Adrenal gland (tissue), 12 donors: ENCODE data around the gene LMO7. TPM values are rescaled to one million over a fixed set of nuclear protein-coding genes. Genes with fewer than 3 reads are reported as not detected.

Source experiments
- DNase-seq, 7 donors: peaks; one replicate each; pipeline ENCODE4 v3.0.0-alpha.2; 2019 to 2020
- H3K27ac ChIP-seq, 5 donors: fragments of 200-600 bp; sonication (generic) in 4 of 5; 1 replicate in 3 of 5; 2 replicates in 2 of 5; pipeline versions ENCODE4 v1.5.1 to v1.8.0; 2016 to 2020; ENCODE audit warnings: mild to moderate bottlenecking in 1 of 5
- H3K27me3 ChIP-seq: fragments of 200-600 bp; 2 replicates; pipeline ENCODE4 v1.8.0; 2021
- H3K36me3 ChIP-seq, 2 donors: fragments of 200-600 bp; replicated peaks in 1 of 2; 1 replicate in 1 of 2; 2 replicates in 1 of 2; pipeline versions ENCODE4 v1.5.1 to v1.8.0; 2018 to 2022
- H3K4me1 ChIP-seq, 2 donors: fragments of 200-600 bp; replicated peaks in 1 of 2; 1 replicate in 1 of 2; 2 replicates in 1 of 2; pipeline versions ENCODE4 v1.5.1 to v1.8.0; 2018 to 2021
- H3K4me3 ChIP-seq, 4 donors: fragments of 200-600 bp; sonication (generic) in 3 of 4; one replicate each; pipeline ENCODE4 v1.5.1; 2016 to 2018
- H3K9me3 ChIP-seq, 3 donors: fragments of 200-600 bp; sonication (generic) in 1 of 3; replicated peaks in 1 of 3; 1 replicate in 2 of 3; 2 replicates in 1 of 3; pipeline versions ENCODE4 v1.5.1 to v1.8.0; 2016 to 2021
- POLR2A ChIP-seq, 2 donors: fragments of 450-650 bp; IDR thresholded peaks; one replicate each; pipeline ENCODE4 v1.6.1; 2017; ENCODE audit warnings: antibody characterized with exemption in 2 of 2, mild to moderate bottlenecking in 2 of 2, moderate library complexity in 1 of 2
- WGBS, 4 donors: extraction: QIAGEN DNeasy Blood & Tissue Kit in 2 of 4; methylation state at CpG; one replicate each; pipeline versions ENCODE4 v1.1.5 to v1.1.7; 2013 to 2017; 5-methylcytosine and 5-hydroxymethylcytosine counted together
- intact Hi-C, 2 donors: fragments of 100-400 bp; cut with DNase I; formaldehyde crosslinking; loops; one replicate each; pipeline versions ENCODE4 v1.14.1 to v1.15.0; 2022 to 2023
- polyA plus RNA-seq, 3 donors: library from polyadenylated mRNA; stranded (reverse); fragments of 200-250 nt in 2 of 3; fragments of 350-450 nt in 1 of 3; fragmentation: Illumina TruSeq in 1 of 3; extraction: RNeasy Lipid Tissue Mini Kit (QIAGEN cat#74804) in 1 of 3; gene quantifications; one replicate each; pipeline ENCODE4 v1.2.3, GENCODE V29; 2013 to 2014
- total RNA-seq, 9 donors: library from RNA; depleted of rRNA in 4 of 9; stranded (reverse); fragments of >200 nt in 4 of 9; fragments of 120-200 nt in 1 of 9; fragmentation: NEBNext Ultra II Directional in 1 of 9; extraction: Animal tissue kit (Norgen Biotek cat#: 25700) in 1 of 9; gene quantifications; one replicate each; pipeline versions ENCODE4 v1.1.0 to v1.2.4, GENCODE V29; 2013 to 2023
- TF ChIP-seq, protein P1 (sequence below), 6 experiments: fragments of 450-650 bp in 4 of 6; fragments of 200-600 bp in 2 of 6; sonication (generic) in 1 of 6; IDR thresholded peaks; 1 replicate in 5 of 6; 2 replicates in 1 of 6; pipeline versions ENCODE4 v1.5.1 to v1.8.0; 2016 to 2021; ENCODE audit warnings: antibody characterized with exemption in 6 of 6, mild to moderate bottlenecking in 2 of 6, moderate library complexity in 1 of 6
- donor health status: healthy with polysubstance abuse.
- donor health status: Bipolar disorder and iron deficiency.
- donor health status: DM: yes; HTN: yes; CAD: no.
- donor health status: DM: no; HTN: no; CAD: no.
- donor health status: DM: no; HTN: no; CAD: no.
- donor health status: DM: yes; HTN: yes; CAD: no.

LMO7 gene
- total and polyA plus RNA-seq, 12 donors: 7.4 to 39.7 (median 11.4) TPM

DNA sequence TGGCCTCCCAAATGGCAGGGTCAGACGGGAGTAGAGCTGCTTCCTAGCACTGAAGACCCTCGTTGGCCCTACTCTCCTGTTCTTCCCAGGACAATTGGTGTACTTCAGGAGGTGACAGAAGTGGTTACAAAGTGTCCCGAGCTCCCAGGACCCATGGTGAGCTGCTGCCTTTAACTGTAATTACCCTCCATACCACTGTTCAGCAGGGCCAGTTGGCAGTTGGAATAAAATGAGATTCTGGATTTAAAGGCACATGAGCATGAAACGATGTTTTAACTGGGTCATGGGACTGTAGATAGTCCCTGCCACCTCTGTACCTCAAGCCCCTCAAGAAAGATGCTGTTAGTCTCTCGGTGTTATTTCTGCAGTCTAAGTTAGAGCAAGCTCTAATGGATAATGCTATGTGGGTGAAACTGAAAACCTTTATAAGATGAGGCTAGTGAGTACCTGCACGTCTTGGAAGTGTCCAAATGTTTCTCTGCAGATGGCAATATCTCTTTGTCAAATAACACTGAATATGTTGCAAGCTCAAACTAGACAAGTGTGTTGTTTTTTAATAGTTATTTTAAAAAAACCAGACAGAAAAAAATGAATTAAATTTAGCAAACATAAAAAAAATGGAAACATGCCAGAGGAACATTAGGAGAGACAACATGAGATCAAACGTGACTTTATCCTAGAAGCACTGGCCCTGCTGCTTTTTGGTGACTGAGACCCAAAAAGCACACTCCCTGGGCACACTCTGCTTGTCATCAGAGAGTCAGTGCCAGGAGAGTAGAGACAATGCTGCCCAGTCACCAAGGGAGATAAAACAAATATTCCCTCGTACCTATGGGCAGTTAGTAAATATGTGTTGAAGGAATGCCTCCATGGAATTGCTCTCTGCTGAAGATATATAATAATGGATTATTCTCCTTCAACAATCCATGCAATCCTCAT, 266.3 kb downstream of the LMO7 start:
- H3K27me3 ChIP-seq: peaks cover 3% of the 10 kb centered on the region
- H3K9me3 ChIP-seq: no peaks in the 10 kb centered on the region
- no peak for DNase-seq
- H3K4me1 ChIP-seq: no peaks in the 10 kb centered on the region
- intact Hi-C loops: no loop called here
- H3K4me3 ChIP-seq: no peak overlapping the region
- 61 to 71% (median 63%) methylated on average over 7 to 8 of the region's 8 CpGs for WGBS, 4 donors
- TF ChIP-seq POLR2A (IDR thresholded peaks at IDR 0.05): no peak
- no peak overlapping the region for H3K27ac ChIP-seq
- no peaks in the 10 kb centered on the region for H3K36me3 ChIP-seq

DNA sequence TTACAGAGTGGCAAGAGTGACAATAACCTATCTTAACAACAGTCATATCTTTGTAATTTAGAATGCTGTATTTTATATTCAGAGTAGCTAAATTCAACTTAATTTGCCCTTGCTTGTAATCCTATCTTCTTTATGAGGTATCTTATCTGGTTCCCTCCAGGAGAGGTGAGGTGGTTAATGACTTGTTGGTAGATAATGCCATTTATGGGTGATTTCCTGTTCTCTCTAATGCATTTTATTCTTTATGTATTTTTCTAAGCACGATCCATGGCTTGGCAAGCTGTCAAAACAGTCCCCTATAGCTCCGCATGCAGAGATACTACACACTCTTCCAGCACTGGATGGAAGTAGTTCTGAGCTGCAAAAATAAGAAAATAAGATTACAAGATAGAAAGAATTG, 267.9 kb downstream of the LMO7 start:
- no peaks in the 10 kb centered on the region for H3K4me1 ChIP-seq
- peaks cover 3% of the 10 kb centered on the region for H3K27me3 ChIP-seq
- intact Hi-C loops: no loop called here
- no peak overlapping the region for H3K4me3 ChIP-seq
- WGBS, 4 donors: 52 to 53% (median 52%) methylated on average over 2 of the region's 2 CpGs
- TF ChIP-seq, protein P1, sequence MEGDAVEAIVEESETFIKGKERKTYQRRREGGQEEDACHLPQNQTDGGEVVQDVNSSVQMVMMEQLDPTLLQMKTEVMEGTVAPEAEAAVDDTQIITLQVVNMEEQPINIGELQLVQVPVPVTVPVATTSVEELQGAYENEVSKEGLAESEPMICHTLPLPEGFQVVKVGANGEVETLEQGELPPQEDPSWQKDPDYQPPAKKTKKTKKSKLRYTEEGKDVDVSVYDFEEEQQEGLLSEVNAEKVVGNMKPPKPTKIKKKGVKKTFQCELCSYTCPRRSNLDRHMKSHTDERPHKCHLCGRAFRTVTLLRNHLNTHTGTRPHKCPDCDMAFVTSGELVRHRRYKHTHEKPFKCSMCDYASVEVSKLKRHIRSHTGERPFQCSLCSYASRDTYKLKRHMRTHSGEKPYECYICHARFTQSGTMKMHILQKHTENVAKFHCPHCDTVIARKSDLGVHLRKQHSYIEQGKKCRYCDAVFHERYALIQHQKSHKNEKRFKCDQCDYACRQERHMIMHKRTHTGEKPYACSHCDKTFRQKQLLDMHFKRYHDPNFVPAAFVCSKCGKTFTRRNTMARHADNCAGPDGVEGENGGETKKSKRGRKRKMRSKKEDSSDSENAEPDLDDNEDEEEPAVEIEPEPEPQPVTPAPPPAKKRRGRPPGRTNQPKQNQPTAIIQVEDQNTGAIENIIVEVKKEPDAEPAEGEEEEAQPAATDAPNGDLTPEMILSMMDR (IDR thresholded peaks at IDR 0.05): no peak
- no peak for TF ChIP-seq POLR2A (IDR thresholded peaks at IDR 0.05)
- H3K27ac ChIP-seq: no peak overlapping the region
- no peaks in the 10 kb centered on the region for H3K9me3 ChIP-seq
- DNase-seq: no peak
- no peaks in the 10 kb centered on the region for H3K36me3 ChIP-seq

DNA sequence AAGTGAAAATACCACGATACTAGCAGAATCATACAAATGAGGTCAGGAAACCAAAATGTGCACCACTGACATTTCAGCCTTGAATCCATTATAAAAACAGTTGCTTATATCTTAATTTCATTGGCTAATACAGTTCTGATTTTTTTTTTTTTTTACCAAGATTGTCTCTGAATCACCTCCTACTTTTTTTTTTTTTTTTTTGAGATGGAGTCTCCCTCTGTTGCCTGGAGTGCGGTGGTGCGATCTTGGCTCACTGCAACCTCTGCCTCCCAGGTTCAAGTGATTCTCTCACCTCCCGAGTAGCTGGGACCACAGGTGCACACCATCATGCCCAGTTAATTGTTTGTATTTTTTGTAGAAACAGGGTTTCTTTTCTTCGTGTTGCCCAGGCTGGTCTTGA, 270.2 kb downstream of the LMO7 start:
- WGBS, 4 donors: 74 to 87% (median 77%) methylated on average over 5 of the region's 5 CpGs
- no peak for DNase-seq
- Histone ChIP-seq H3K36me3 (no peaks in the 10 kb centered on the region), H3K4me1 (no peaks in the 10 kb centered on the region), H3K9me3 (no peaks in the 10 kb centered on the region), H3K4me3 (no peak overlapping the region), H3K27ac (no peak overlapping the region), H3K27me3 (peaks cover 3% of the 10 kb centered on the region)
- TF ChIP-seq POLR2A (IDR thresholded peaks at IDR 0.05): no peak
- TF ChIP-seq, protein P1 (IDR thresholded peaks at IDR 0.05): no peak
- intact Hi-C loops: no loop called here

DNA sequence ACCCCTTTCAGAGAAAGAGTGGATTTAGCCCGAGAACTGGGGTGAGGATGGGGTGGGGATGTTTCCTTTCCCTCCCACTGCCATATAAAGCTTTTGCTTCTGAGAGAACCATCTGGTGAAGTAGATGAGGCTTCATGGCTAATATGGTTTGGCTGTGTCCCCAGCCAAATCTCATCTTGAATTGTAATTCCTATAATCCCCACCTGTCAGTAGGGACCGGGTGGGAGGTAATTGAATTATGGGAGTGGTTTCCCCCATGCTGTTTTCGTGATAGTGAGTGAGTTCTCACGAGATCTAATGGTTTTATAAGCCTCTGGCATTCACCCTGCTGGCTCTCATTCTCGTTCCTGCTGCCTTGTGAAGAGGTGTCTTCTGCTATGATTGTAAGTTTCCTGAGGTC, 270.9 kb downstream of the LMO7 start:
- Histone ChIP-seq H3K27me3 (peaks cover 3% of the 10 kb centered on the region), H3K36me3 (no peaks in the 10 kb centered on the region), H3K9me3 (no peaks in the 10 kb centered on the region), H3K4me1 (no peaks in the 10 kb centered on the region), H3K27ac (no peak overlapping the region), H3K4me3 (no peak overlapping the region)
- DNase-seq: no peak
- intact Hi-C loops: no loop called here
- 64 to 72% (median 69%) methylated on average over 5 of the region's 5 CpGs for WGBS, 4 donors
- TF ChIP-seq, protein P1 (IDR thresholded peaks at IDR 0.05): no peak
- no peak for TF ChIP-seq POLR2A (IDR thresholded peaks at IDR 0.05)

DNA sequence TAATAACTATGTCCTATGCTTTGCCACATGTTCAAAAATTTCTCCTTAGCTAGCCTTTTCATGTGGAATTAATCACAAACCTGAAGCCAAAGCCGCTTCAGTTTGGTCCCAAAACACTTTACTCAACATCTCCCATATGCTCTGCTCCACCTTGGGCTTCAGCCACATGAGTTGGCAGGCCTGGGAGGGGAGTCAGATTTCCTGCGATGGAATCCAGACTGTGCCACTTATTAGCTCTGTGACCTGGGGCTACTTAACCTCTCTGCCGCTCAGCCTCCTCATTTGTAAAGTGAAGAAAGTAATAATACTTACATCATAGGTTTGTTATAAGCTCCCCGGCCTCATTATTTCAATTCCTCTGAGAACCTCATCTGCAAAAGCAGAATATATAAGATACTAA, 272.0 kb downstream of the LMO7 start:
- peaks cover 3% of the 10 kb centered on the region for H3K27me3 ChIP-seq
- intact Hi-C loops: no loop called here
- WGBS, 4 donors: 67 to 75% (median 72%) methylated on average over 4 of the region's 4 CpGs
- no peaks in the 10 kb centered on the region for H3K9me3 ChIP-seq
- H3K36me3 ChIP-seq: no peaks in the 10 kb centered on the region
- H3K4me1 ChIP-seq: no peaks in the 10 kb centered on the region
- TF ChIP-seq POLR2A (IDR thresholded peaks at IDR 0.05): no peak
- DNase-seq: no peak
- H3K4me3 ChIP-seq: no peak overlapping the region
- no peak overlapping the region for H3K27ac ChIP-seq

Other genes with a start within 250 kb of the LMO7 start
- gene TBC1D4, start 154.2 kb upstream of the LMO7 start, total RNA-seq: 100 to 1,000 TPM in 8 of 9 donors, 10 to 100 TPM in 1; 59.2 to 324 (median 236) TPM
- gene TBC1D4, start 154.2 kb upstream of the LMO7 start, polyA plus RNA-seq: 100 to 1,000 TPM in 1 of 3 donors, 10 to 100 TPM in 2; 41.6 to 110 (median 88.4) TPM
- gene COMMD6, start 98.5 kb upstream of the LMO7 start, total RNA-seq: 100 to 1,000 TPM in 8 of 9 donors, 10 to 100 TPM in 1; 60.7 to 599 (median 340) TPM
- 100 to 1,000 TPM; 142 to 327 (median 227) TPM for gene COMMD6, start 98.5 kb upstream of the LMO7 start, polyA plus RNA-seq
- gene UCHL3, start 86.5 kb upstream of the LMO7 start, total RNA-seq: 100 to 1,000 TPM in 1 of 9 donors, 10 to 100 TPM in 8; 35.0 to 109 (median 68.7) TPM
- gene UCHL3, start 86.5 kb upstream of the LMO7 start, polyA plus RNA-seq: 100 to 1,000 TPM in 1 of 3 donors, 10 to 100 TPM in 2; 33.5 to 183 (median 42.4) TPM